ENCODE measurements around the gene ADGRB2.

ADGRB2 gene

GRCh38 chr1:31745946-31746670 is 18.0 kb downstream of the ADGRB2 start:
- no peak for DNase-seq

DNA sequence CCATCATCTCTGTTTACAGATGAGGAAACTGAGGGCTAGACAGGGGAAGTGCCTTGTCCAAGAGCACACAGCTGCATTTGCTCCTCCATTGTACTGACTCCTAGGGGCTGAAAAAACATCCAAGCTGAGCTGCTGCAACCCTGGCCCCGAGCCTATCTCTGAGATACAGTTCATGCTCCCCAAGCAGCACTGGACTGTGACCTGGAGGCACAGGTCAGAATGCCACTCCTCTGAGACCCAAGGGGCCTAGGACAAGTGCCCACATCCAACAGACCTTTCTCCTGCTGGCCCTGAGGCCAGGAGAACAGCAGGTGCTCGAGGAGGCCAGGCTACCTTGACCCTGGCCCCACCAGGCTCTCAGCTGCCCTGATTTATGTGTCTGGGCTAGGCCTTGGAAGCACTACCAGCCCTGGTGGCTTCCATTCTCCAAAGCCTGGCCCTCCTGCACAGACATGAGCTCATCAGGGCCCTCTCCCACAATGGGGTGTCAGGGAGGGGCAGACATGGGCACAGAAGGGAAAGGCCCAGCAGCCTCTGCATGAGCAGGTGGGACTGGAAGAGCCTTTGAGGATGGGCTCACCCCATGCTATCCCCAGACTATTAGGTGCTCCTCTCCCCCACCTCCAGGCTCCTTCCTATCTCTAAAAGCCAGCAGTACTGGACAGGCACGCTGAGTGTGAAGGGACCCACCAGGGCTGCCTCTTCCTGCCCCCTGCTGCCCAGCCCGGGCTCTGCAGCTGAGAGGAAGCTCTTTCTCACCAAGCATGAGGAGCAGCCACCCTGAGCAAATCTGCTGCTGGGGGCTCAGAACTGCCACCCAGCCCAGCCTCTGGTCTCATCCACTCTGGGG is 18.8 kb downstream of the ADGRB2 start:
- DNase-seq: peak; percentile 38 to 40

GRCh38 chr1:31744165-31744888 is 19.8 kb downstream of the ADGRB2 start:
- no peak for DNase-seq

- DNase-seq: no peak
Observed at GRCh38 chr1:31742462-31743212, 21.5 kb downstream of the ADGRB2 start.

DNA sequence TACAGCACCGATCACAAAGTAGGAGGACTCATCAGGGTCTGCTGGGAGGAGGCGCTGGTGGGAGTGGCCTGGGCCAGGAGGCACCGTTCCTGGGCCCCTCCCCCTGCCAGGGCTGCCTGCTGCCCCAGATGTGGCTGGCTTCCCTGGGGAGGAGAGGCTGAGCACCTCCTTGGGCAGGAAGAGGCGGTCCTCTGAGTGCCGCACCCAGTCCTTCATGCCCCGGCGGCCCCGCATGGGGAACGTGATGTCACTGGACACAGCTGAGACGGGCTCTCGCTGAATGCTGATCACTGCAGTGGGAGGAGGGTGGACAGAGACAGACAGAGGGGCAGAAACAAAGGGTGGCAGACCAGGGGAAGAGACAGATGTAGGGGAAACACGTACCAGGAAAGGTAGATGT is 24.8 kb downstream of the ADGRB2 start:
- DNase-seq: no peak

DNA sequence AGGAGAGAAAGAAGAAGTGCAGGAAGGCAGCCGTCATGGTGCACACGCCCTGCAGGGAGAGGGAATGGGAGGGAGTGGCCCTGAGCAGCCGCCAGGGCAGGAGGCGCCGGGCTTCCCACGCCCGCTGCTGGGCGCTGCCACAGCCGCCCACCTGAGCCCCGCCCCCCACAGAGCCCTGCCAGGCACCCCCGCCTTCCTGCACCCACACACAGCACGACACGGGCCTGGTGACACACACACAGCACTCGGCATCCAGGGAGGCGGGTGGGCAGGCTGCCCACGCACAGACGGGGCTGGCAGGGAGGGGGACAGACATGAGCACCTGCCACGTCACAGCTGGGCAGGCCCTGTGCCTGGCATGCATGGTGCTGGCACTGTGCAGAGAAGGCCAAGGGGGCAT is 27.5 kb downstream of the ADGRB2 start:
- no peak for DNase-seq

DNA sequence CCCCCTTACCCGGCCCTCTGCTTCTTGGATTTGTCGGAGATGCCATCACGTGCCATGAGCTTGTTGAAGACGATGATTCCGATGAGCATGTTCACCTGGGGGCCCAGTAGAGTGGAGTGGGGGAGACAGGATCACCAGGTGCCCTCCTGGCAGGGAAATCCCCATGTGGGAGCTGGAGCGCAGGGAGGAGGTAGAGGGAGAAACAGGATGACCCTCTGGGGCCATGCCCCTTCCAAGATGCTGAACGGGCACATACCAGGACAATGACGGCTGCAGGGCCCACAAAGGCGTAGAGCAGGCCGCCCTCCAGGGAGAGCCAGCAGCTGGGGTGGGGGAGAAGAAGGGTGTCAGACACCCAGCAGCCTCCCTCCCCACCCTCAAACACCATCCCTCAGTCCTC is 28.6 kb downstream of the ADGRB2 start:
- no peak for DNase-seq

DNA sequence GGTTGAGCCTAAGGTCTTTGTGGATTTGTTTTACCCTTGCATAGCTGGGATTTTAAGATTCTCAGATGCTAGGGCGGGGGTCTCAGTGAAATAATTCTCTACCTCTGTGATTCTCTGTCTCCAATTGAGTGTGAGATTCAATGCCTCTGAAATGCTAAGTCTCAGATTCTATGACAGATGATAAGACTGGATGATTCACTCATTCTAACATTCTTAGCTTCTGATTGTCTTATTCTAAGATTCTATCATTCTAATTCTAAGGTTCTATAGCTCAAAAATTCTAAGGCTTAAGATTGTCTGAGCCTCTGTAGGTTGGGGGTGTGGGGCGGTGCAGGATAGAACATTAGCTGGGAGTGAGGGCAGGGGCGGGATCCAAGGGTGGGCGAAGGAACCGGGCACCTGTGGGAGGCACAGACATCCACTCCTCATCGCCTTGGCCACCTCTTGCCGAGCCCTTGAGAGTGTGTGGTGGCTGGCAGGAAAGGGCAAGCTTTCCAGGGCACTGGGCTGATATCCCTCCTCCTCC is 29.5 kb downstream of the ADGRB2 start:
- no peak for DNase-seq

DNA sequence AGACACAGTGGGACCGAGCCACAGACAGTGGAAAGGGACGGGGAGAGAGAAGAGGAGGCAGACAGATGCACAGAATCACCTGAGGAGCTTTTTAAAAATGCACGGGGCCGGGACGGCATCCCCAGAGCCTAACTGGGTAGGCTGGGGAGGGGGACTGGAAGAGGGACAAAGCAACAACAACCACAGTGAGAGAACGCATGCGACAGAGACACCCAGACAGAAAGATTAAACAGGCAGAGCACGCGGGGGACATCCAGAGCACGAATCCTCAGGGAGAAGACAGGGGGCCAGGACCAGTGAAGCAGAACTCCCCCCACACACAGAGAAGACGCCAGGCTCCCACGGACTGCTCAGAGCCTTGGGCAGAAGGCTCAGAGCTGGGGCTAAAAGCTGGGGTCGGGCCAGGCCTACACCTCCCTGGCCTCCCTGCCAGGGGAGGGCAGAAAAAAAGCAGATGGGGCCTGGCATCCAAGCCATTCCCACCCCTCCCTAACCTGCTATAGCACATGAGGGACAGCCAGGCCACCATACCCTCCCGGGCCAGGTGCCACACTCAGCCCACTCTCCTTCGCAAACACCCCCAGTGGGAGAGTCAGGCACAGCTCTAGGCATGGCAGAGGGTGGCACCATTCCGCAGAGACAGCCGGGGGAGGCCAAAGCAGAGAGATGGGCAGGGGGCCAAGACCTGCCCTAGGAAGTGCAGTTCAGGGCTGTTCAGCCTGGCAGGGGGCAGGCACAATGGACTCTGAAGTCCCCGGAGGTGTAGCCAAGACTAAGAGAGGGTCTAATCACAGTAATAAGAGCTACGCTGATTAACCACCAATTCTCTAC is 30.5 kb downstream of the ADGRB2 start:
- DNase-seq: no peak

- DNase-seq: no peak
Observed at GRCh38 chr1:31732751-31733289, 31.3 kb downstream of the ADGRB2 start.

GRCh38 chr1:31732343-31732742 is 31.8 kb downstream of the ADGRB2 start:
- no peak for DNase-seq

- DNase-seq: no peak
Observed at GRCh38 chr1:31731049-31731565, 33.0 kb downstream of the ADGRB2 start.

DNA sequence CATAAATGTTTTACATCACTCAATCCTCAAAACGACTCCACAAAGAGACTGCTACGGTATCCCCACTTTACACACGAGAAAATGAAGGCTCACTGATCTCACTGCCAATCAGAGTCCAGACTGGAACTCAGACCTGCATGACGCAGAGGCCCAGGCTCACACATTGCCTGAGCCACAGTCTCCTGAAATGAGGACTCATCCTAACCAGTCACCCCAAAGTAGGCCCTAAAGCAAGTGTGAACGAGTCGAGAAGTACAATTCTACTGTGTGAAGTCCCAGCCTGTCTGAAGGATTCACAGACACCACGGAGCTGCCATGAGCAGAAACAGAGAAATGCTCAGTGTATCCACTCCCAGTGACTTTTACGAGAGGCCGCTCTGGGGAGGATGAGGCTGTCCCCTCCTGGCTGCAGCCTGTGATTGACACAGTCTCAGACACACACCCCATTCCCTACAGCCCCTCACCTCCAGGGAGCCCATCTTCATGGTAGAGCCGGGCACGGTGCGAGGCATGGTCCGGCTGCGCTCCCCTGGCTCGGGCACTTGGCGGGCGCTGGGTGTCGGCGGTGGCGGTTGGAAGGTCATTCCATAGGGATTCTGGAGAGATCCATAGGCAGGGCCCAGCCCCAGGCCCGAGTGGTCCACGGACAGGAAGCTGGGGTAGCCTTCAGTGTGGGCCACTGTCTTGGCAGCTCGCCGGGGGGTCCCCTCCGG is 33.6 kb downstream of the ADGRB2 start:
- DNase-seq: no peak

GRCh38 chr1:31727849-31728248 is 36.3 kb downstream of the ADGRB2 start:
- DNase-seq: no peak

- no peak for DNase-seq
Observed at GRCh38 chr1:31727195-31727594, 36.9 kb downstream of the ADGRB2 start.

- DNase-seq: no peak
Observed at GRCh38 chr1:31726715-31727114, 37.4 kb downstream of the ADGRB2 start.

- DNase-seq: no peak
Observed at GRCh38 chr1:31725777-31726535, 38.2 kb downstream of the ADGRB2 start.

DNA sequence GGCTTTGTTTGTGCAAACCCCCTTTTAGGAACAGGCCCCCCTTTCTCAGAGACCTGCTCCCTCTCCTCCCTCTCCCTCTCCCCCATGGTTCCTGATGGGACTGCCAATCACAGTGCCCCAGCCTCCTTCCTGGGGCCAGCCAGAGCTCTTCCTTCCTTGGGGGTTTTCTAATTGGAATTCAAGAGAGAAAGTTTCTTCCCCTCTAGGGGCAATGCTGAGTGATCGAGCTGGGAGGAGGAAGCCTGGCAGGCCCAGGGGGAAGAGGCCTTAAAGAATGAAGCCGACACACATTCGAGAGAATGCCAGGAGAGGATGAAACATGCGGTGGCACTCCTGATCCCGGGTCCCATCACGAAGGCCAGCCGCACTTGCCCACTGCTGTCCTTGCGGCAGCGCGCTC is 39.0 kb downstream of the ADGRB2 start:
- no peak for DNase-seq

DNA sequence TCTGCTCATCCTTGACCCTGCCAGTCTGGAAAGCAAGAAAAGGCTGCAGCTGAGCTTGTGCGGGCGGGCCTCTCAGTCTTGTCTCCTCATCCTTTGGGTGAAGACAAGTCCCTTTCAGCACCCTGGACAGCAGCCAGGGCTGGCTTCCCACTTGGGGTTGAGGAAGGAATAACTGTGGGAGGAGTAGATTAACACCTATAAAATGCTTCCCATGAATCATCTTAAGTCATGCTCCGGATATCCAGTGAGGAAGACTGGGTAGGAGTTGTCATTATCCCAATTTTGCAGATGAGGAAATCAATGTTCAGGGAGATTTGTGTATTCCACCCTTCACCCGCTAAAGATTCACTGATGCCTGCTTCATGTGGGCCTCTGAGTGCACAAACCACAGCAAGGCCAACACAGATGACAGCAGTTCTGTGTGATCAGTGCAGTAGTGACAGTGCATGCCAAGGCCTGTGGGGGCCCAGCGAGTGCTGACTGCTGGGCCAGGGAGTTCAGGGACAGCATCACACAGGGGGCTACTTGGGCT is 40.2 kb downstream of the ADGRB2 start:
- DNase-seq: peak; percentile 16 to 30

Measured in AML-193 (cell line).